Endodermal cell (in vitro differentiated cells): ENCODE data around the gene CCDC38. TPM values are rescaled to one million over a fixed set of nuclear protein-coding genes. Genes with fewer than 3 reads are reported as not detected.

Experiments used
- DNase-seq: peaks from one replicate; pipeline ENCODE4 v3.0.0-alpha.2; 2017
- H3K27ac ChIP-seq: 2 replicates; pipeline ENCODE4 v1.5.1; 2013; ENCODE audit warnings: mild to moderate bottlenecking, low read depth, low read length, moderate library complexity
- H3K27me3 ChIP-seq: 2 replicates; pipeline ENCODE4 v1.6.1; 2013; ENCODE audit warnings: mild to moderate bottlenecking, low read length, moderate library complexity; ENCODE audit not compliant: insufficient read depth, control insufficient read depth, poor library complexity, severe bottlenecking
- H3K36me3 ChIP-seq: 2 replicates; pipeline ENCODE4 v1.7.0; 2013; ENCODE audit warnings: mild to moderate bottlenecking, low read length, moderate library complexity; ENCODE audit not compliant: control insufficient read depth, insufficient read depth
- H3K4me1 ChIP-seq: one replicate; pipeline ENCODE4 v1.7.0; 2013; ENCODE audit warnings: low read length; ENCODE audit not compliant: control insufficient read depth, insufficient read depth
- H3K4me3 ChIP-seq: 2 replicates; pipeline ENCODE4 v1.5.1; 2013; ENCODE audit warnings: mild to moderate bottlenecking, low read length, moderate library complexity
- H3K9ac ChIP-seq: 2 replicates; pipeline ENCODE4 v1.6.1; 2013; ENCODE audit warnings: mild to moderate bottlenecking, low read length, moderate library complexity; ENCODE audit not compliant: poor library complexity, severe bottlenecking; ENCODE audit errors: extremely low read depth
- H3K9me3 ChIP-seq: 2 replicates; pipeline ENCODE4 v1.6.1; 2013; ENCODE audit warnings: mild to moderate bottlenecking, low read length, moderate library complexity; ENCODE audit not compliant: control insufficient read depth
- H3K27ac Mint-ChIP-seq: 2 replicates; pipeline ENCODE4 v1.8.0; 2020; ENCODE audit warnings: mixed read lengths
- H3K27me3 Mint-ChIP-seq: 2 replicates; pipeline ENCODE4 v1.8.0; 2021; ENCODE audit warnings: mild to moderate bottlenecking, mixed read lengths; ENCODE audit not compliant: insufficient read depth
- H3K36me3 Mint-ChIP-seq: 2 replicates; pipeline ENCODE4 v1.8.0; 2020; ENCODE audit warnings: low read depth, mixed read lengths
- H3K4me1 Mint-ChIP-seq: 2 replicates; pipeline ENCODE4 v1.8.0; 2020; ENCODE audit warnings: mixed read lengths
- H3K4me3 Mint-ChIP-seq: 2 replicates; pipeline ENCODE4 v1.8.0; 2020; ENCODE audit warnings: mild to moderate bottlenecking, moderate library complexity, mixed read lengths
- H3K9me3 Mint-ChIP-seq: 2 replicates; pipeline ENCODE4 v1.8.0; 2020; ENCODE audit warnings: mild to moderate bottlenecking, mixed read lengths
- CTCF ChIP-seq: fragments of 200-600 bp; sonication (generic); conservative IDR thresholded peaks from 2 replicates; pipeline ENCODE4 v1.5.0; 2021; ENCODE audit warnings: antibody characterized with exemption, mild to moderate bottlenecking
- WGBS, 2 experiments: methylation state at CpG; one replicate each; pipeline versions ENCODE4 v1.1.5 to v1.1.7; 2013; ENCODE audit warnings: missing lambda C conversion rate in 2 of 2, mixed read lengths in 1 of 2; ENCODE audit not compliant: insufficient coverage in 1 of 2, insufficient read length in 1 of 2; 5-methylcytosine and 5-hydroxymethylcytosine counted together
- total RNA-seq, 2 donors: library from RNA; stranded (reverse); fragmentation: NEBNext Ultra II Directional in 1 of 2; extraction: Animal tissue kit (Norgen Biotek cat#: 25700) in 1 of 2; gene quantifications; 2 replicates in 1 of 2; 3 replicates in 1 of 2; pipeline ENCODE4 v1.2.1, GENCODE V29; 2021

The CCDC38 gene
- total RNA-seq, 2 donors from 2014 or later: 0.35 TPM

DNA sequence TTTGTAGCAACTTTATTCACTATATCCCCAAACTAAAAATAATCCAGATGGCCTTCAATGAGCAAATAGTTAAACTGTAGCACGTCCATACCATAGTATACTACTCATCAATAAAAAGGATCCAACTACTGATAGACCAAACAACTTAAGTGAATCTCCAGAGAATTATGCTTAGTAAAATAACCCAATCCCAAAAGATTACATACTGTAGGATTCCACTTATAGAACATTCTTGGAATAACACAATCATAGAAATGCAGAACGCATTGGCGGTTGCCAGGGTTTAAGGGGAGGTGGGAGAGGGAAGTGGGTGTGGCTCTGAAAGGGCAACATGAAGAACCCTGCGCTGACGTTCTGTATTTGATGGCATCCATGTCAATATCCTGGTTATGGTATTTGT, 55.1 kb downstream of the CCDC38 start:
- TF ChIP-seq CTCF: no peak
- no peaks in the 10 kb centered on the region for H3K4me1 ChIP-seq
- no peak overlapping the region for H3K9ac ChIP-seq
- no peak overlapping the region for H3K27ac Mint-ChIP-seq
- H3K27ac ChIP-seq: no peak overlapping the region
- no peaks in the 10 kb centered on the region for H3K27me3 Mint-ChIP-seq
- H3K9me3 Mint-ChIP-seq: no peaks in the 10 kb centered on the region
- peaks cover 14% of the 10 kb centered on the region for H3K9me3 ChIP-seq
- no peak for DNase-seq
- no peaks in the 10 kb centered on the region for H3K4me1 Mint-ChIP-seq
- no peaks in the 10 kb centered on the region for H3K27me3 ChIP-seq
- 84 to 87% methylated on average over 5 of the region's 5 CpGs for WGBS, 2 experiments
- no peak overlapping the region for H3K4me3 Mint-ChIP-seq
- no peak overlapping the region for H3K4me3 ChIP-seq
- no peaks in the 10 kb centered on the region for H3K36me3 ChIP-seq
- H3K36me3 Mint-ChIP-seq: no peaks in the 10 kb centered on the region

- H3K27ac ChIP-seq: no peak overlapping the region
- Mint-ChIP-seq H3K9me3 (no peaks in the 10 kb centered on the region), H3K27me3 (no peaks in the 10 kb centered on the region), H3K27ac (no peak overlapping the region), H3K4me3 (no peak overlapping the region), H3K36me3 (no peaks in the 10 kb centered on the region), H3K4me1 (no peaks in the 10 kb centered on the region)
- no peaks in the 10 kb centered on the region for H3K36me3 ChIP-seq
- H3K4me3 ChIP-seq: no peak overlapping the region
- no peak for DNase-seq
- H3K27me3 ChIP-seq: no peaks in the 10 kb centered on the region
- no peak overlapping the region for H3K9ac ChIP-seq
- no peak for TF ChIP-seq CTCF
- WGBS, 2 experiments: 85 to 94% methylated on average over 2 to 3 of the region's 3 CpGs
- peaks cover 14% of the 10 kb centered on the region for H3K9me3 ChIP-seq
- H3K4me1 ChIP-seq: no peaks in the 10 kb centered on the region
These were observed 57.4 kb downstream of the CCDC38 start for GRCh38 chr12:95884998-95885397.

DNA sequence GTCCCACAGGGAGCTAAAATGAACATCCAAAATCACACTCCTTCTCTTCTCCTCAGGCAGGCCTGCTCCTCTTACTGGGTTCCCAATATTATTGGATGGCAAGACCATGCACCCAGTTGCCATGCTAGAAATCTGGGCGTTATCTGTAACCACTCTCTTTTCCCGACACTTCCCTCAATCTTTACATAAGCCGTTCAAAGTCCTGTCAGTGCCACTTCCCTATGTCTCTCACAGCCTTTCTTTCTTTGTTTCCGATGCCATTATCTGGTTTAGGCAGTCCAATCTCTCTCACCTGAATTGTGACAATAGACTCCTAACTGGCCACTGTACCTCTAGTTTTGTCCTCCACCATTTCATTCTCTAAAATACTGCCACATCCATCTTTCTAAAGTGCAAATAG, 59.5 kb downstream of the CCDC38 start:
- Mint-ChIP-seq H3K4me1 (no peaks in the 10 kb centered on the region), H3K4me3 (no peak overlapping the region), H3K27me3 (no peaks in the 10 kb centered on the region), H3K27ac (no peak overlapping the region), H3K36me3 (no peaks in the 10 kb centered on the region), H3K9me3 (peaks cover 1% of the 10 kb centered on the region)
- Histone ChIP-seq H3K9me3 (peaks cover 20% of the 10 kb centered on the region), H3K36me3 (no peaks in the 10 kb centered on the region), H3K27ac (no peak overlapping the region), H3K4me1 (no peaks in the 10 kb centered on the region), H3K27me3 (no peaks in the 10 kb centered on the region), H3K4me3 (no peak overlapping the region), H3K9ac (no peak overlapping the region)
- TF ChIP-seq CTCF: no peak
- 90 to 98% methylated on average over 4 of the region's 4 CpGs for WGBS, 2 experiments
- DNase-seq: no peak
